HFFc6 (cell line): Measurements from ENCODE around the gene MTMR10. TPM values are rescaled to one million over a fixed set of nuclear protein-coding genes. Genes with fewer than 3 reads are reported as not detected.

Experiments used
- DNase-seq: peaks from one replicate; pipeline ENCODE4 v3.0.0-alpha.2; 2018
- H3K27ac Mint-ChIP-seq: 2 replicates; pipeline ENCODE4 v1.8.0; 2020; ENCODE audit warnings: mild to moderate bottlenecking, mixed read lengths
- H3K27me3 Mint-ChIP-seq: 2 replicates; pipeline ENCODE4 v1.8.0; 2021; ENCODE audit warnings: mild to moderate bottlenecking, moderate library complexity, mixed read lengths; ENCODE audit not compliant: insufficient read depth
- H3K36me3 Mint-ChIP-seq: 2 replicates; pipeline ENCODE4 v1.8.0; 2021; ENCODE audit warnings: low read depth, mixed read lengths
- H3K4me1 Mint-ChIP-seq: 2 replicates; pipeline ENCODE4 v1.8.0; 2020; ENCODE audit warnings: low read depth, mixed read lengths
- H3K4me3 Mint-ChIP-seq: 2 replicates; pipeline ENCODE4 v1.8.0; 2020; ENCODE audit warnings: mild to moderate bottlenecking, moderate library complexity, mixed read lengths
- H3K9me3 Mint-ChIP-seq: 2 replicates; pipeline ENCODE4 v1.8.0; 2020; ENCODE audit warnings: mild to moderate bottlenecking, mixed read lengths
- total RNA-seq, 6 experiments: library from RNA; stranded (reverse); fragmentation: NEBNext Ultra II Directional; extraction: Animal tissue kit (Norgen Biotek cat#: 25700); gene quantifications; 2 replicates in 1 of 6; 3 replicates in 5 of 6; pipeline ENCODE4 v1.2.3, GENCODE V29; 2021
- TF ChIP-seq, protein P1 (sequence below): fragments of 200-600 bp; sonication (generic); IDR thresholded peaks from 2 replicates; pipeline ENCODE4 v1.5.0; 2021; ENCODE audit warnings: antibody characterized with exemption, mild to moderate bottlenecking

Gene MTMR10
- total RNA-seq, 6 experiments from 2014 or later: 25.4 to 44.5 (median 41.5) TPM

DNA sequence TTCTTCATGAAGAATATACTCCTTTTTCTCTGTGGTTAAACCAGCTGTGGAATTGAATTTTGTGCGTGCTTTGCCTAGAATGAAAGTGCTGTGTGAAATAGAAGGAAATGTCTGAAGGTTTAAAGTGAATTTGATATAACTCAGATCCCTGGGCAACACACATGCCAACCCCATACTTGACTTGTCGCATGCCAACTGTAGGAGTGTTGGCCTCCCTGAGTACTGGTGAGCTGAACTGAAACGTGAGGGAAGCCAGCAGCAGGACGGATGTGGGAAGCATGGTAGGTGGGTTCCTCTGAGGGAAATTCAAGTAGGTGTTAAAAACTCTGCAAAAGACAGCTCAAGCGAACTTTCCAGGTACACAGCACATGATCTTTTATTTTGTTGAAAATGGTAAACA is 73.1 kb downstream of the MTMR10 start:
- TF ChIP-seq, protein P1, sequence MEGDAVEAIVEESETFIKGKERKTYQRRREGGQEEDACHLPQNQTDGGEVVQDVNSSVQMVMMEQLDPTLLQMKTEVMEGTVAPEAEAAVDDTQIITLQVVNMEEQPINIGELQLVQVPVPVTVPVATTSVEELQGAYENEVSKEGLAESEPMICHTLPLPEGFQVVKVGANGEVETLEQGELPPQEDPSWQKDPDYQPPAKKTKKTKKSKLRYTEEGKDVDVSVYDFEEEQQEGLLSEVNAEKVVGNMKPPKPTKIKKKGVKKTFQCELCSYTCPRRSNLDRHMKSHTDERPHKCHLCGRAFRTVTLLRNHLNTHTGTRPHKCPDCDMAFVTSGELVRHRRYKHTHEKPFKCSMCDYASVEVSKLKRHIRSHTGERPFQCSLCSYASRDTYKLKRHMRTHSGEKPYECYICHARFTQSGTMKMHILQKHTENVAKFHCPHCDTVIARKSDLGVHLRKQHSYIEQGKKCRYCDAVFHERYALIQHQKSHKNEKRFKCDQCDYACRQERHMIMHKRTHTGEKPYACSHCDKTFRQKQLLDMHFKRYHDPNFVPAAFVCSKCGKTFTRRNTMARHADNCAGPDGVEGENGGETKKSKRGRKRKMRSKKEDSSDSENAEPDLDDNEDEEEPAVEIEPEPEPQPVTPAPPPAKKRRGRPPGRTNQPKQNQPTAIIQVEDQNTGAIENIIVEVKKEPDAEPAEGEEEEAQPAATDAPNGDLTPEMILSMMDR: no peak
- H3K9me3 Mint-ChIP-seq: no peaks in the 10 kb centered on the region
- H3K4me1 Mint-ChIP-seq: peaks cover 21% of the 10 kb centered on the region
- peaks cover 5% of the 10 kb centered on the region; the same call in 1 of the 2 replicates for H3K27me3 Mint-ChIP-seq
- peaks cover 4% of the 10 kb centered on the region for H3K36me3 Mint-ChIP-seq
- DNase-seq: no peak
- no peak overlapping the region for H3K4me3 Mint-ChIP-seq
- H3K27ac Mint-ChIP-seq: no peak overlapping the region

DNA sequence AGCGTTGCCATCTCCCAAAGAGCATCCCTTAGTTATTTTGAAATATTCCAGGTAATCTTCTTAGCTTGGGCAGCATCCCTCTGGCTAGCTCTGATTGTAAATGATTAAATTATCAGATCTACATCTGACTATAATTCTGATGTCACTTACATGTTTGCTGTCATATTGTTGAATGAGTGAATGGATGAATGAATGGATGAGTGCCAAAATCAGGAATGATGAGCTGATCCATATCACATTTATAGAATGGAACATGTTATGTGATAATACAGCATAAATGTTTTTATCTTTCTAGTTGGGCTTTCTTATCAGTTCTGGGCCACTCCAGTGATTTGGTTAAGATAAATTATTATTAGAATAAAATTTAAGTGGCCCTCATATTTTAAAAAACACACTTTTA is 73.8 kb downstream of the MTMR10 start:
- TF ChIP-seq, protein P1: no peak
- H3K4me1 Mint-ChIP-seq: peaks cover 17% of the 10 kb centered on the region
- no peaks in the 10 kb centered on the region for H3K9me3 Mint-ChIP-seq
- no peak for DNase-seq
- H3K4me3 Mint-ChIP-seq: no peak overlapping the region
- no peak overlapping the region for H3K27ac Mint-ChIP-seq
- H3K27me3 Mint-ChIP-seq: peaks cover 5% of the 10 kb centered on the region; the same call in 1 of the 2 replicates
- H3K36me3 Mint-ChIP-seq: peaks cover 4% of the 10 kb centered on the region

DNA sequence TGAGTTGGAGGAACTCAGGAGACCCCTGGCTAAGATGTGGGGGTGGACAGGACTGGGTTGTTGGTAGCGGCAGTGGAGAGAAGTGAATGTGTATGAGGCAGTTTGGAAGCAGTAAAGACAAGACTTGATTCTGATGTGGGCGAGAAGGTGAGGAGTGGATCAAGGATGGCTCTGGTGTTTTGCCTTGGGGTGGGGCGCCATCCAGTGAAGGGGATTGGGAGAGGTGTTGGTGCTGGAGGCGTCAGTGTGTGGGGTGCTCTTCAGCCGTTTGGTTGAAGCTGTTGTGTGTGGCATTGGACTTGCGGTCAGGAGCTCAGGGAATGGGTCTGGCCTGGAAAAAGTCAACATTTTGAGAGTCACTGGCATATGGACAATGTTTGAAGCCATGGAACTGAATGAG is 74.4 kb downstream of the MTMR10 start:
- 0 out of 2 replicates have a peak, but pooled peaks cover 3% of the 10 kb centered on the region for H3K27me3 Mint-ChIP-seq
- H3K27ac Mint-ChIP-seq: no peak overlapping the region
- H3K9me3 Mint-ChIP-seq: no peaks in the 10 kb centered on the region
- H3K4me3 Mint-ChIP-seq: no peak overlapping the region
- TF ChIP-seq, protein P1: no peak
- peaks cover 4% of the 10 kb centered on the region for H3K36me3 Mint-ChIP-seq
- DNase-seq: no peak
- H3K4me1 Mint-ChIP-seq: peaks cover 10% of the 10 kb centered on the region

DNA sequence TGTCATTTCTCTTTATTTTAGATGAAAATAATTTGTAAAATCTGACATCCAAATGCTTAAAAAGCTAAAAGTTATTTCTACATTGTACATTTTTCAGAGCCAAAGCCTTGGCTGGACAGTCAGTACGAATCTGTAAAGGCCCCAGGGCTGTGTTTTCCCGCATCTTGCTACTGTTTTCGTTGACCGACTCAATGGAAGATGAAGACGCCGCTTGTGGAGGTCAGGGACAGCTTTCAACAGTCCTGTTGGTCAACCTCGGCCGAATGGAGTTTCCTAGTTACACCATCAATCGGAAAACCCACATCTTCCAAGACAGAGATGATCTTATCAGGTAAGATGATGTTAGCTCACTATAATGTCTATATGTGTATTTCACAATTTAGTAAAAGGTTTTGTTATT is 77.7 kb downstream of the MTMR10 start:
- H3K27me3 Mint-ChIP-seq: no peaks in the 10 kb centered on the region
- H3K27ac Mint-ChIP-seq: no peak overlapping the region
- H3K9me3 Mint-ChIP-seq: no peaks in the 10 kb centered on the region
- TF ChIP-seq, protein P1: no peak
- H3K4me1 Mint-ChIP-seq: no peaks in the 10 kb centered on the region
- DNase-seq: no peak
- H3K36me3 Mint-ChIP-seq: peaks cover 8% of the 10 kb centered on the region
- H3K4me3 Mint-ChIP-seq: no peak overlapping the region

DNA sequence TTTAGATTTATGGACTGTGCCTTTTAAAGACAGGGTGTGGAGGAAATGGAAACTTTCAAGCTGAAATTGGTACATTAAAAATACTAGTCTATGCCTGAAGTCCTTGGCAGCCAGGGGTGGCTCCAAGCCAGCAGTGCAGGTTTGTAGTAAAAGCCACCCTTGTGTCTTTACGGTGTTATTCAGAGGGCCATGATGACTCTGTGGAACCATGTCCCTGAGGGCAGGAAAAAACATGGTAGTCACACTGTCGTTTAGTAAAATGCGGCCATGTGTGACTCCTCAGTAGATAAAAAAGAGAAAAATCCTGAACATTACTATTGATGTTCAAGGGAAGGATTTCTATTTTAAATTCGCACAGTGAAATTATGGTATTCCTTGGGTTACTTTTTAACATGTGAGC is 85.1 kb downstream of the MTMR10 start:
- Mint-ChIP-seq H3K27ac (no peak overlapping the region), H3K9me3 (no peaks in the 10 kb centered on the region), H3K4me3 (no peak overlapping the region), H3K36me3 (peaks cover 15% of the 10 kb centered on the region), H3K27me3 (peaks cover 3% of the 10 kb centered on the region; the same call in 1 of the 2 replicates), H3K4me1 (peaks cover 35% of the 10 kb centered on the region)
- no peak for DNase-seq
- TF ChIP-seq, protein P1: no peak

DNA sequence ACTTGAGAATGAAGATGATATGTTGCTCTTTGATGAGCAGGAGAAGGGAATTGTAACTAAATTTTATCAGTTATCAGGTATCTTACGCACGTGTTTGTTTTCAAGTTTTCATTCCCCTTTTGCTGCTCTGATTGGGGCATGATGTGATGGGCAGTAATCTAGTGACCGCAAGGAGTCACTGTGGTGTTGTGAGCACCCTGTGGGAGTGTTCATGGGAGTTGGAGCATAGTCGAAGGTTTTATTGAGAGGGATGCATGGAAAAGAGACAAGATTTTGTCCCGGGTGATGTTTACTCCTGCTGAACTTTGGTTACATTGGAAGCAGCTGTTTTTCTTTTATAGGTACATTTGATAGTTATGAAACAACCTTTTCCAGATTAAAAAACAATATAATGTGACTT is 85.6 kb downstream of the MTMR10 start:
- Mint-ChIP-seq H3K27ac (peak overlapping the region; percentile 8; the same call in 1 of the 2 replicates), H3K4me1 (peaks cover 35% of the 10 kb centered on the region), H3K36me3 (peaks cover 15% of the 10 kb centered on the region), H3K9me3 (no peaks in the 10 kb centered on the region), H3K4me3 (peak overlapping the region; percentile 1; the same call in 1 of the 2 replicates), H3K27me3 (peaks cover 3% of the 10 kb centered on the region; the same call in 1 of the 2 replicates)
- TF ChIP-seq, protein P1: peak; percentile 51; the same call in 1 of the 2 replicates
- DNase-seq: no peak
